B cell (primary cell): ENCODE measurements around the gene RAB6B.

Experiments used
- EZH2 ChIP-seq: IDR thresholded peaks from 2 replicates; pipeline ENCODE4 v1.6.1; 2012; ENCODE audit warnings: borderline replicate concordance, low read depth, mild to moderate bottlenecking, moderate library complexity, low read length; ENCODE audit not compliant: insufficient read depth, poor library complexity, severe bottlenecking
- TF ChIP-seq, protein P1 (sequence below): fragments of 200-600 bp; IDR thresholded peaks from one replicate; pipeline ENCODE4 v1.8.0; 2022; ENCODE audit warnings: antibody characterized with exemption, mild to moderate bottlenecking

DNA sequence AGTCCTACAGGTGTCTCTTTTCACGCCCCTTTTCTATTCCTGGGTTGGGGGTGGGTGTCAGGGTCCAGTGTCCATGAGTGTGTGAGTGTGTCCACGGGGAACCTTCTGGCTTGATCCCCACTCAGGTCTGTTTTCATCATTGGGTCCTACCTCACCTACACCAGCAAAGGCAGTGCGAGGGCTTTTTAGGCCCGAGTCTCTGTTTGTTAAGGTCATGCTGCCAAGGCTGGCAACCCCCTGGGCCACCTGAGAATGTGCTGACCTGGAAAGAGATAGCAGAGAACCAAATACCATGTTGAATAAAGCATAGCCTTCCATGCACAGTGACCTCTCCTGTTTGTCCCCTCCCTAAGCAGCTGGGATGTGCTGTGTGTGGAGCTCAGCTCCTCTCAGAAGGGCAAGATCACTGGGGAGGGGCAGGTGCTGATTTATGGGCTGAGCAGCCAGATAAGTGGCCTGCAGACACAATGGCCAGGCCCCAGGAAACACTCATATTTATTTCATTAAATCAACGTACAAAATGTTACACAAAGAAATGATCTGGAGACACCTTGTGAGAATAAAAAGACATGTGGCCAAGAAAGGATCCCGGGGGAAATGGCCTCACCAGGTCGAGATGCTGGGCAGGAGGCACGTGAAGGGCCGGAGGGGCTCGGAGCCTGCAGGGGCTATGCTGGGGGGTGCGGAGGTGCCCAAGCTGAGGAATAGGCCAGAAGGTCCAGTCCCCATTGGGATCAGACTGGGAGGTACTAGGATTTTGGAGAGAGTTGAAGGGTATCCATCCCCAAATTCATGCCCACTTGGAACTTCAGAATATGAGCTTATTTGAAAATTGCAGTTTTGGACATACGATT, 36.1 kb downstream of the RAB6B start:
- no peak for TF ChIP-seq EZH2
- TF ChIP-seq, protein P1, sequence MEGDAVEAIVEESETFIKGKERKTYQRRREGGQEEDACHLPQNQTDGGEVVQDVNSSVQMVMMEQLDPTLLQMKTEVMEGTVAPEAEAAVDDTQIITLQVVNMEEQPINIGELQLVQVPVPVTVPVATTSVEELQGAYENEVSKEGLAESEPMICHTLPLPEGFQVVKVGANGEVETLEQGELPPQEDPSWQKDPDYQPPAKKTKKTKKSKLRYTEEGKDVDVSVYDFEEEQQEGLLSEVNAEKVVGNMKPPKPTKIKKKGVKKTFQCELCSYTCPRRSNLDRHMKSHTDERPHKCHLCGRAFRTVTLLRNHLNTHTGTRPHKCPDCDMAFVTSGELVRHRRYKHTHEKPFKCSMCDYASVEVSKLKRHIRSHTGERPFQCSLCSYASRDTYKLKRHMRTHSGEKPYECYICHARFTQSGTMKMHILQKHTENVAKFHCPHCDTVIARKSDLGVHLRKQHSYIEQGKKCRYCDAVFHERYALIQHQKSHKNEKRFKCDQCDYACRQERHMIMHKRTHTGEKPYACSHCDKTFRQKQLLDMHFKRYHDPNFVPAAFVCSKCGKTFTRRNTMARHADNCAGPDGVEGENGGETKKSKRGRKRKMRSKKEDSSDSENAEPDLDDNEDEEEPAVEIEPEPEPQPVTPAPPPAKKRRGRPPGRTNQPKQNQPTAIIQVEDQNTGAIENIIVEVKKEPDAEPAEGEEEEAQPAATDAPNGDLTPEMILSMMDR, result no peak
